22Rv1 (cell line): Measurements from ENCODE around the gene ZSCAN25.
"Not testable (repeated sequence)": the region's sequence is repeated elsewhere in the genome, so short reads cannot be mapped to it uniquely, and the experiment has no call there.

Experiments used
- H3K27ac ChIP-seq: fragments of 450-650 bp; 2 replicates; pipeline ENCODE4 v1.5.1; 2017
- ZFX ChIP-seq: fragments of 450-650 bp; IDR thresholded peaks from 2 replicates; pipeline ENCODE4 v1.6.1; 2017; ENCODE audit warnings: antibody characterized with exemption, borderline replicate concordance
- TF ChIP-seq, protein P1 (sequence below): fragments of 450-650 bp; IDR thresholded peaks from 2 replicates; pipeline ENCODE4 v1.5.1; 2017; ENCODE audit warnings: mild to moderate bottlenecking

Gene ZSCAN25

GRCh38 chr7:99625961-99626360 is 9.2 kb downstream of the ZSCAN25 start:
- no peak for TF ChIP-seq ZFX
- TF ChIP-seq, protein P1, sequence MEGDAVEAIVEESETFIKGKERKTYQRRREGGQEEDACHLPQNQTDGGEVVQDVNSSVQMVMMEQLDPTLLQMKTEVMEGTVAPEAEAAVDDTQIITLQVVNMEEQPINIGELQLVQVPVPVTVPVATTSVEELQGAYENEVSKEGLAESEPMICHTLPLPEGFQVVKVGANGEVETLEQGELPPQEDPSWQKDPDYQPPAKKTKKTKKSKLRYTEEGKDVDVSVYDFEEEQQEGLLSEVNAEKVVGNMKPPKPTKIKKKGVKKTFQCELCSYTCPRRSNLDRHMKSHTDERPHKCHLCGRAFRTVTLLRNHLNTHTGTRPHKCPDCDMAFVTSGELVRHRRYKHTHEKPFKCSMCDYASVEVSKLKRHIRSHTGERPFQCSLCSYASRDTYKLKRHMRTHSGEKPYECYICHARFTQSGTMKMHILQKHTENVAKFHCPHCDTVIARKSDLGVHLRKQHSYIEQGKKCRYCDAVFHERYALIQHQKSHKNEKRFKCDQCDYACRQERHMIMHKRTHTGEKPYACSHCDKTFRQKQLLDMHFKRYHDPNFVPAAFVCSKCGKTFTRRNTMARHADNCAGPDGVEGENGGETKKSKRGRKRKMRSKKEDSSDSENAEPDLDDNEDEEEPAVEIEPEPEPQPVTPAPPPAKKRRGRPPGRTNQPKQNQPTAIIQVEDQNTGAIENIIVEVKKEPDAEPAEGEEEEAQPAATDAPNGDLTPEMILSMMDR, result no peak
- no peak overlapping the region for H3K27ac ChIP-seq

GRCh38 chr7:99626661-99627060 is 9.9 kb downstream of the ZSCAN25 start:
- H3K27ac ChIP-seq, result no peak overlapping the region
- TF ChIP-seq, protein P1, result no peak
- TF ChIP-seq ZFX, result no peak

DNA sequence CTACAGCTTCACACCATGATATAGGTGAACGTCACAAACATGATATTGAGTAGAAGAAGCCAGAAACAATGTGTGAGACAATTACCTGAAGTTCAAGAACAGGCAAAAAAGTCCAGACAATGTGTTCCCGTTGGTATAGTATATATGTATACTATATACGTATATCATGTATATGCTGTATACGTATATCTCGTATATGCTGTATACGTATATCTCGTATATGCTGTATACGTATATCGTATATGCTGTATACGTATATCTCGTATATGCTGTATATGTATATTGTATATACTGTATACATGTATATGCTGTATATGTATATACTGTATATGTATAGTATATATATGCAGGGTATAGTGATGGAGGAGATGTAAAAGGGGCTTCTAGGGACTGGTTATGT is 10.8 kb downstream of the ZSCAN25 start:
- H3K27ac ChIP-seq, result no peak overlapping the region
- TF ChIP-seq ZFX, result no peak
- TF ChIP-seq, protein P1, result no peak

GRCh38 chr7:99628471-99629465 is 12.0 kb downstream of the ZSCAN25 start:
- no peak overlapping the region for H3K27ac ChIP-seq
- TF ChIP-seq, protein P1, result no peak
- TF ChIP-seq ZFX, result no peak

- TF ChIP-seq ZFX, result no peak
- TF ChIP-seq, protein P1, result no peak
- no peak overlapping the region for H3K27ac ChIP-seq
Observed at GRCh38 chr7:99629643-99630042, 12.9 kb downstream of the ZSCAN25 start.

GRCh38 chr7:99631295-99632109 is 14.8 kb downstream of the ZSCAN25 start:
- TF ChIP-seq, protein P1, result peak; percentile 15; the same call in 1 of the 2 replicates
- no peak for TF ChIP-seq ZFX
- H3K27ac ChIP-seq, result no peak overlapping the region

- H3K27ac ChIP-seq, result not testable (repeated sequence)
Observed at GRCh38 chr7:99637414-99637813, 20.7 kb downstream of the ZSCAN25 start.
